ENCODE data around the gene METTL1.
A peak's percentile ranks its signal among the peaks of the same experiment; 100 is the strongest.

DNA sequence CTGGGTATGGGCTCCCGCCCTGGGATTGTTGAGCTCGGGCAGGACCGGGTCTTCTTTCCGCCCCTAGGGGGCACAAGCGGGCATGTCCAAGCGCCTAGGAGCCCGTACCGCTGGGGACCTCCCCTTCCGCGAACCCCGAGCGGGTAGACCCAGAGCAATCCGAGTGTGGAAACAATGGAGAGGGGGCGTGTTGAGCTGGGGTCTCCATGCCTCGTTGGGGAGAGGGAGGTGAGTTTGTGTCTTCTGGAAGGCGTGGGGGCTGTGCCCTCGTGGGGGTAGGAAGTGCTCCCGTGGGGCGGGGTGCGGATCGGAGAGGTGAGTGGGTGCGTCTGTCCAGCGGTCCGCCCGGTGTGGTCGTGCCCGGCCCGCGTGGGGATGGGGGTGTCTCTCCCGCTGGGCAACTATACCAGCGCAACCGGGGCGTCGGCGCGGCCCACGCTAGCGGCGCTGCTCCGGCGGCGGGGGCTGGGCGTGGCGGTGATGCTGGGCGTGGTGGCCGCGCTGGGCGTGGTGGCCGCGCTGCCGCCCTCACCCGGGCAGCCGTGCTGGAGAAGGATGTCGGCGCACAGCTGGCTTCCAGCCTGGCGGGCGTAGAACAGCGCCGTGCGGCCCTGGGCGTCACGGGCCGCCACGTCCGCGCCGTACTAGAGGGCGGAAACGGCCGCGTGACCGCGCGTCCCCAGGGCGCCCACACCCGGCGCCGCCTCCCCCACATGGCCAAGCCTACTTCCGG, 45.6 kb downstream of the METTL1 start:
- TF ChIP-seq, protein P1, sequence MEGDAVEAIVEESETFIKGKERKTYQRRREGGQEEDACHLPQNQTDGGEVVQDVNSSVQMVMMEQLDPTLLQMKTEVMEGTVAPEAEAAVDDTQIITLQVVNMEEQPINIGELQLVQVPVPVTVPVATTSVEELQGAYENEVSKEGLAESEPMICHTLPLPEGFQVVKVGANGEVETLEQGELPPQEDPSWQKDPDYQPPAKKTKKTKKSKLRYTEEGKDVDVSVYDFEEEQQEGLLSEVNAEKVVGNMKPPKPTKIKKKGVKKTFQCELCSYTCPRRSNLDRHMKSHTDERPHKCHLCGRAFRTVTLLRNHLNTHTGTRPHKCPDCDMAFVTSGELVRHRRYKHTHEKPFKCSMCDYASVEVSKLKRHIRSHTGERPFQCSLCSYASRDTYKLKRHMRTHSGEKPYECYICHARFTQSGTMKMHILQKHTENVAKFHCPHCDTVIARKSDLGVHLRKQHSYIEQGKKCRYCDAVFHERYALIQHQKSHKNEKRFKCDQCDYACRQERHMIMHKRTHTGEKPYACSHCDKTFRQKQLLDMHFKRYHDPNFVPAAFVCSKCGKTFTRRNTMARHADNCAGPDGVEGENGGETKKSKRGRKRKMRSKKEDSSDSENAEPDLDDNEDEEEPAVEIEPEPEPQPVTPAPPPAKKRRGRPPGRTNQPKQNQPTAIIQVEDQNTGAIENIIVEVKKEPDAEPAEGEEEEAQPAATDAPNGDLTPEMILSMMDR (IDR thresholded peaks at IDR 0.05), result peak; percentile 52 to 77 (median 56)
- TF ChIP-seq POLR2AphosphoS5 (IDR thresholded peaks at IDR 0.05) (peak; percentile 29 to 33), EP300 (IDR thresholded peaks at IDR 0.05) (no peak)

Measured in esophagus muscularis mucosa (tissue), 4 donors.